AG04450 (cell line): Measurements from ENCODE around the gene FAM163B. TPM values are rescaled to one million over a fixed set of nuclear protein-coding genes. Genes with fewer than 3 reads are reported as not detected.

Experiments
- CTCF ChIA-PET: fragments of 300-600, 350-600 bp; formaldehyde crosslinking; extraction: SDS; loops from one replicate; lab custom pipeline; 2022; ENCODE audit warnings: antibody characterized with exemption, inconsistent platforms; lab: Charles Lee
- POLR2A ChIA-PET: fragments of 350-600 bp; formaldehyde crosslinking; extraction: SDS; loops from one replicate; lab custom pipeline; 2021; ENCODE audit warnings: antibody characterized with exemption, inconsistent platforms; lab: Yijun Ruan, JAX
- DNase-seq: peaks from one replicate; pipeline ENCODE4 v3.0.0-alpha.2; 2011; ENCODE audit warnings: low read depth, low spot score
- H3K27ac ChIP-seq: one replicate; pipeline ENCODE4 v1.5.1; 2012; ENCODE audit warnings: low read depth, low read length, control low read depth
- H3K27me3 ChIP-seq: one replicate; pipeline ENCODE4 v1.6.0; 2012; ENCODE audit warnings: low read length; ENCODE audit not compliant: control insufficient read depth, insufficient read depth
- H3K4me3 ChIP-seq: 2 replicates; pipeline ENCODE4 v1.5.1; 2011; ENCODE audit warnings: mild to moderate bottlenecking, low read depth, low read length, control low read depth
- H3K9me3 ChIP-seq: 2 replicates; pipeline ENCODE4 v1.5.1; 2012; ENCODE audit warnings: low read length; ENCODE audit not compliant: control insufficient read depth, insufficient read depth
- polyA minus RNA-seq: library from RNA; depleted of rRNA, polyadenylated mRNA; stranded (reverse); fragments of >200 nt; gene quantifications from 2 replicates; pipeline ENCODE4 v1.2.3, GENCODE V29; 2011; rRNA and poly(A)+ RNA removed
- polyA plus RNA-seq: library from polyadenylated mRNA; depleted of rRNA; stranded (reverse); fragments of >200 nt; gene quantifications from 2 replicates; pipeline ENCODE4 v1.2.3, GENCODE V29; 2011; rRNA removed
- TF ChIP-seq, protein P1 (sequence below): IDR thresholded peaks from 2 replicates; pipeline ENCODE4 v1.5.1; 2011; ENCODE audit warnings: low read depth, low read length, control low read depth, inconsistent platforms

The FAM163B gene
- not detected in 2 replicates for polyA plus RNA-seq
- not detected in 2 replicates for polyA minus RNA-seq

DNA sequence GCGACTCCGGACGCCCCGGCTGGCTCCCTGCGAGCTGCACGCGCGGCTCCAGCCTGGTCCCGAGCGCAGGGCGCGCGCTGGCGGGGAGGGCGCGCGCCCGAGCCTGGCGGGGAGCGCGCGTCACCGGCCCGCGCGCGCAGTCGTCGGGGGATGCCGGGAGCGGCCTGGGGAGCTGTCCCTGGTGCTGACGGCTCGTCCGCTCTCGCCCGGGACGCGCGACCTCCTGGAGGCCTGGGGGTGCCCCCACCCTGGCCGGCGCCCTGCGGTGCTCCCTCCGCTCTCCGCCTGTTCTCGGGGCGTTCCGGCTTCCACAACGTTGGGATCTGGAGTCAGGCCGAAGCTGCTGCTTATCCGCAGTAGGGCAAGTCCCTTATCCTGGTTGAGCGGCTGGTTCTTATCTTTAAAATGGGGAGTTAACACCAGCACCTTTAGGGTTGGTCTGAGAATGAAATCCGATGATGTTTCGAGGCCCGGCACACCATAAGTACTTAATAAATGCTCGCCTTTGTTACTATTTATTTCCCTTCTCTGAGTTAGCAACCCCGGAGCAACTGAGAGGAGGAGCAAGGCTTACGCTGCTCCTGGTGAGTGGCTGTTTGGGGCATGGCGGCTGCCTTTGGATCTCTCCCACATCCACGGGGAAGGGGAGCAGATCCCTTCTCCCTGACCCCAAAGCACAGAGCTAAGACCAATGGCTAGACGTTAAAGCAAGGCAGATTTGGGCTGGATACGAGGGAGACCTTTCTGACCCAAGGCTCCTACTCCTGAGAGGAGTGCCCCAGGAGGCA, at the start of gene FAM163B:
Gene FAM163B, minus strand, starts transcription at position 79 of the 788 bp plus-strand sequence. CDS start 29,166 bp downstream, outside the sequence.
- ChIA-PET CTCF (no interaction called here), POLR2A (no interaction called here)
- peaks cover 51% of the 10 kb centered on the region for H3K27me3 ChIP-seq
- DNase-seq = no peak
- no peak within 1 kb of the TSS for H3K4me3 ChIP-seq
- no peak within 1 kb of the TSS for H3K27ac ChIP-seq
- no peaks in the 10 kb centered on the region for H3K9me3 ChIP-seq
- TF ChIP-seq, protein P1, sequence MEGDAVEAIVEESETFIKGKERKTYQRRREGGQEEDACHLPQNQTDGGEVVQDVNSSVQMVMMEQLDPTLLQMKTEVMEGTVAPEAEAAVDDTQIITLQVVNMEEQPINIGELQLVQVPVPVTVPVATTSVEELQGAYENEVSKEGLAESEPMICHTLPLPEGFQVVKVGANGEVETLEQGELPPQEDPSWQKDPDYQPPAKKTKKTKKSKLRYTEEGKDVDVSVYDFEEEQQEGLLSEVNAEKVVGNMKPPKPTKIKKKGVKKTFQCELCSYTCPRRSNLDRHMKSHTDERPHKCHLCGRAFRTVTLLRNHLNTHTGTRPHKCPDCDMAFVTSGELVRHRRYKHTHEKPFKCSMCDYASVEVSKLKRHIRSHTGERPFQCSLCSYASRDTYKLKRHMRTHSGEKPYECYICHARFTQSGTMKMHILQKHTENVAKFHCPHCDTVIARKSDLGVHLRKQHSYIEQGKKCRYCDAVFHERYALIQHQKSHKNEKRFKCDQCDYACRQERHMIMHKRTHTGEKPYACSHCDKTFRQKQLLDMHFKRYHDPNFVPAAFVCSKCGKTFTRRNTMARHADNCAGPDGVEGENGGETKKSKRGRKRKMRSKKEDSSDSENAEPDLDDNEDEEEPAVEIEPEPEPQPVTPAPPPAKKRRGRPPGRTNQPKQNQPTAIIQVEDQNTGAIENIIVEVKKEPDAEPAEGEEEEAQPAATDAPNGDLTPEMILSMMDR = no peak

DNA sequence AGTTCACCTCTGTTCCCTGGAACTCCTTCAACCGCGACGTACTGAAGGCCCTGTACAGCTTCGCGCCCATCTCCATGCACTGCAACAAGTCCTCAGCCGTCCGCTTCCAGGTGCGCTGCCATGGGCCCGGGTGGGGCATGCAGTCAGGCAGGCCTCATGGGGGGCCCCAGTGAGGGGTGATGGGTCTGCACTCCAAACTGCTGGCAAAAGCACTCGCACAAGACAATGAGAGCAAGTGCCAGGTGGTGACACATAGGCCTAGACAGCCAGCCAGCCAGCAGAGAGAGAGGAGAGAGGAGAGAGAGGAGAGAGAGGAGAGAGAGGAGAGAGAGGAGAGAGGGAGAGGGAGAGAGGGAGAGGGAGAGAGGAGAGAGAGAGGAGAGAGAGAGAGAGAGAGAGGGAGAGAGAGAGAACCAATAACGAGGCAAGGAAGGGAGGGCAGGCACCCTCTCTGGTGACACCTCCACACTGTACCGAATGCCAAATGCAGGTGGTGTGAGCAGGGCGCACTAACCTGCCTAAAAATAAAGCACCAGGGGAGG, 48.0 kb upstream of the FAM163B start:
- Histone ChIP-seq H3K4me3 (no peak overlapping the region), H3K27me3 (peaks cover 43% of the 10 kb centered on the region), H3K9me3 (no peaks in the 10 kb centered on the region; the same call in 1 of the 2 replicates), H3K27ac (no peak overlapping the region)
- TF ChIP-seq, protein P1 = no peak
- POLR2A ChIA-PET = no interaction called here
- no peak for DNase-seq
- CTCF ChIA-PET = no interaction called here

DNA sequence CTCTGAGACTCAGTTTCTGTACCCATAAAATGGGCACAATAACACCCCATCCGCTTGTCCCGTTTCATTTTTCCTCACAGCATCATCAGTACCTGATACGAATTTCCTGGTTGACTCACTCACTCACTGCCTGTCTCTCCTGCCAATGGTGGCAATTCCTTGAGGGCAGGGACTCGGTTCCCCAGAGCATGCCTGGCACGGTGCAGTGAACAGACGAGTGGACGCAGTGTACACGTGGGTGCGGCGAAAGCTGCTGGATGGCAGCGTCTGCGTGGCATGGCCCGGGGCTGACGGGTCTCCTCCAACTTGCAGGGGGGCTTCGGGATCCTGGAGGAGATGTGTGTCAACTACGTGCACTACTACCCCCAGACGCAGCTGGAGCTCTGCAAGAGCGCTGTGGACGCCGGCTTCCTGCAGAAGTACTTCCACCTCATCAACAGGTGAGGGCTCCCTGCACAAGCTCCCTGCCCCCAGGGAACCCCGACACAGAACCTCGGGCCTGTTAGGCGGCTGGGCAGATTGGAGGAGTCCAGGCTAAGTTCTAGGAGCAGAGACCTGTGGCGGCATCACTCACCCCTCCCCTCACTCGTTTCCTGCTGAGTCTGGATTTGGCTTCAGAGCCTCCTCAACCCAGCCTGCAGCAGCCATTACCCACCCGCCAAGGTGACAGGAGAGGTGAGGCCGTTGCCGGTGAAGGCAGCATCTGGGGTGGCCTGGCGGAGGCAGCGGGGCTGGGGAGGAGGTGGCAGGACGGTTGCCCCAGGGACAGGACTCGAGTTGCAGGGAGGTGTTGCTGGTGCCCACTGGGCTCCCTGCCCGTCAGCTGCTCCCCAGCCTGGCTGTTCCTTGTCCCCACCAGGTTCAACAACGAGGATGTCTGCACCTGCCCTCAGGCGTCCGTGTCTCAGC, 47.3 kb upstream of the FAM163B start:
- peaks cover 43% of the 10 kb centered on the region for H3K27me3 ChIP-seq
- no peak for DNase-seq
- no peak overlapping the region for H3K27ac ChIP-seq
- H3K4me3 ChIP-seq = no peak overlapping the region
- ChIA-PET CTCF (no interaction called here), POLR2A (no interaction called here)
- no peaks in the 10 kb centered on the region; the same call in 1 of the 2 replicates for H3K9me3 ChIP-seq
- TF ChIP-seq, protein P1 = no peak

DNA sequence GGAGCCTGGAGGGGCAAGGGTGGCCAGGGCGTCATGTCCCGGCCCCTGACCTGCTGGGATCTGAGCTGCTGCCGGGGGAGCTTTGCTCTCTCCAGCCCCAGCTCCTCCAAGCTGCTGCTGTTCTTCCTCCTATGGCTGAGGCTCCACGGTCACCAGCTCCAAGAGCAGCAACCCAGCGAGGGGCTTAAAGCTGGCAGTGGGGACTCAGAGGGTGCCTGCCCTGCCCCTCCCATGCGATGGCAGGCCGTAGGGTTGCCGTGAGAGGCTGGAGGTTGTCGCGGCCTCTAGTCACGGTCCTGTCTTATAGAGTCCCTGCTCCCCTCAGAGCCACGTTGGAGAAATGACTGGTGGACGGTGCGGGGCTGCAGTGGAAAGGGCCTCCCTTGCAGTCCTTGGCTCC, 46.5 kb upstream of the FAM163B start:
- no peak overlapping the region for H3K27ac ChIP-seq
- no peaks in the 10 kb centered on the region; the same call in 1 of the 2 replicates for H3K9me3 ChIP-seq
- CTCF ChIA-PET = no interaction called here
- peaks cover 48% of the 10 kb centered on the region for H3K27me3 ChIP-seq
- TF ChIP-seq, protein P1 = no peak
- no peak overlapping the region for H3K4me3 ChIP-seq
- DNase-seq = no peak
- POLR2A ChIA-PET = no interaction called here
